GM12892 (cell line): Measurements from ENCODE around the gene UROD.

Source experiments
- POLR2A ChIP-seq: IDR thresholded peaks from 2 replicates; pipeline ENCODE4 v1.6.1; 2011; ENCODE audit warnings: low read depth, low read length, control low read depth
- POLR2AphosphoS5 ChIP-seq: IDR thresholded peaks from 2 replicates; pipeline ENCODE4 v1.6.1; 2011; ENCODE audit warnings: low read depth, low read length, control low read depth
- TAF1 ChIP-seq: IDR thresholded peaks from 2 replicates; pipeline ENCODE4 v1.6.1; 2011; ENCODE audit warnings: low read depth, mild to moderate bottlenecking, control low read depth, low read length, borderline replicate concordance

GRCh38 chr1:45008076-45008475 is 4.0 kb upstream of the UROD start:
- TF ChIP-seq POLR2A (no peak), POLR2AphosphoS5 (no peak), TAF1 (no peak)
